Common myeloid progenitor, CD34-positive (primary cell): Measurements from ENCODE around the gene RNF212B.
A peak's percentile ranks its signal among the peaks of the same experiment; 100 is the strongest.

ENCODE experiments used
- CTCF ChIA-PET: fragments of 350-600 bp; sonication (Branson Sonifier 250); formaldehyde crosslinking; loops from one replicate; lab custom pipeline; 2021; ENCODE audit warnings: antibody characterized with exemption; lab: Charles Lee
- POLR2A ChIA-PET: fragments of 350-600 bp; sonication (Branson Sonifier 250); formaldehyde crosslinking; loops from one replicate; lab custom pipeline; 2021; ENCODE audit warnings: antibody characterized with exemption; lab: Charles Lee
- DNase-seq, 3 donors: peaks; one replicate each; pipeline versions ENCODE4 v3.0.0 to v3.0.0-alpha.2; 2013
- H3K27ac ChIP-seq, 2 experiments: 1 replicate in 1 of 2; 2 replicates in 1 of 2; pipeline ENCODE4 v1.7.0; 2013; ENCODE audit warnings: inconsistent platforms in 2 of 2, low read length in 2 of 2, mild to moderate bottlenecking in 2 of 2, low read depth in 1 of 2, moderate library complexity in 1 of 2; ENCODE audit not compliant: severe bottlenecking in 2 of 2, insufficient read depth in 1 of 2, poor library complexity in 1 of 2
- H3K27me3 ChIP-seq, 5 experiments: replicated peaks in 2 of 5; 1 replicate in 3 of 5; 2 replicates in 2 of 5; pipeline versions ENCODE4 v1.6.1 to v1.7.0; 2013; ENCODE audit warnings: low read length in 4 of 5, mild to moderate bottlenecking in 2 of 5, moderate library complexity in 2 of 5, inconsistent platforms in 1 of 5; ENCODE audit not compliant: insufficient read depth in 5 of 5, control insufficient read depth in 4 of 5
- H3K36me3 ChIP-seq, 4 experiments: 1 replicate in 2 of 4; 2 replicates in 2 of 4; pipeline versions ENCODE4 v1.6.1 to v1.7.0; 2013; ENCODE audit warnings: low read length in 3 of 4, control low read depth in 1 of 4, mild to moderate bottlenecking in 1 of 4; ENCODE audit not compliant: control insufficient read depth in 4 of 4, insufficient read depth in 4 of 4
- H3K4me1 ChIP-seq, 4 experiments: 1 replicate in 3 of 4; 2 replicates in 1 of 4; pipeline versions ENCODE4 v1.6.1 to v1.7.1; 2013; ENCODE audit warnings: low read length in 3 of 4, mild to moderate bottlenecking in 3 of 4, control low read depth in 1 of 4, inconsistent platforms in 1 of 4, moderate library complexity in 1 of 4; ENCODE audit not compliant: control insufficient read depth in 4 of 4, insufficient read depth in 4 of 4; ENCODE audit errors: control extremely low read depth in 1 of 4
- H3K4me3 ChIP-seq, 7 experiments: 1 replicate in 4 of 7; 2 replicates in 3 of 7; pipeline versions ENCODE4 v1.5.1 to v1.7.0; 2013; ENCODE audit warnings: mild to moderate bottlenecking in 7 of 7, low read length in 6 of 7, moderate library complexity in 6 of 7, inconsistent platforms in 2 of 7, low read depth in 2 of 7, control low read depth in 1 of 7; ENCODE audit not compliant: insufficient read depth in 4 of 7, control insufficient read depth in 1 of 7; ENCODE audit errors: extremely low read depth in 1 of 7
- H3K9me3 ChIP-seq, 5 experiments: 1 replicate in 4 of 5; 2 replicates in 1 of 5; pipeline versions ENCODE4 v1.6.1 to v1.7.1; 2013; ENCODE audit warnings: low read length in 4 of 5, mild to moderate bottlenecking in 2 of 5, inconsistent platforms in 1 of 5, low read depth in 1 of 5, moderate library complexity in 1 of 5; ENCODE audit not compliant: control insufficient read depth in 4 of 5, insufficient read depth in 2 of 5; ENCODE audit errors: control extremely low read depth in 1 of 5
- WGBS: methylation state at CpG from one replicate; pipeline ENCODE4 v1.1.5; 2013; ENCODE audit not compliant: insufficient coverage; 5-methylcytosine and 5-hydroxymethylcytosine counted together

RNF212B gene

GRCh38 chr14:23302290-23303225, 64.8 kb downstream of the RNF212B start, which contains the start of gene PPP1R3E:
Gene PPP1R3E, minus strand, starts transcription at chr14:23302859. Its CDS starts 283 bp downstream, at chr14:23302576.
- POLR2A ChIA-PET: interaction anchor here (1.3 to 3.7 kb wide), 4 partner anchors 15 to 77 kb away, joined by 5 to 38 read pairs (median 8); partner anchors contain the start of genes HOMEZ and PABPN1
- Histone ChIP-seq H3K9me3 (no peaks in the 10 kb centered on the region), H3K27me3 (no peaks in the 10 kb centered on the region), H3K36me3 (peaks cover 0 to 18% (median 7%) of the 10 kb centered on the region in 4 experiments), H3K4me1 (peaks cover 16 to 56% (median 46%) of the 10 kb centered on the region in 4 experiments), H3K27ac (peak within 1 kb of the TSS; percentile 47 to 84), H3K4me3 (peak within 1 kb of the TSS; percentile 72 to 95 (median 83))
- CTCF ChIA-PET: interaction anchor here (0.6 to 20.4 kb wide), 10 partner anchors 8 to 234 kb away, joined by 3 to 177 read pairs (median 13); partner anchors contain the start of genes HOMEZ and PABPN1
- WGBS: 1% methylated on average over 56 of the region's 81 CpGs
- DNase-seq: peak; percentile 78 to 89 (median 84)

- H3K27ac ChIP-seq: peak within 1 kb of the TSS; percentile 72 to 93
- H3K4me3 ChIP-seq: peak within 1 kb of the TSS; percentile 57 to 95 (median 77)
- H3K36me3 ChIP-seq: peaks cover 2 to 32% (median 21%) of the 10 kb centered on the region in 4 experiments
- 0% methylated on average over 17 of the region's 24 CpGs for WGBS
- H3K4me1 ChIP-seq: peaks cover 6 to 48% (median 37%) of the 10 kb centered on the region in 4 experiments
- H3K9me3 ChIP-seq: no peaks in the 10 kb centered on the region
- ChIA-PET POLR2A (interaction anchor here (0.6 to 2.8 kb wide), 3 partner anchors 15 to 37 kb away, joined by 3 to 13 read pairs (median 3); partner anchors contain the start of genes HOMEZ and PABPN1), CTCF (interaction anchor here (1.0 to 20.4 kb wide), 8 partner anchors 11 to 119 kb away, joined by 3 to 177 read pairs (median 3); partner anchors contain the start of gene PABPN1)
- peak; percentile 69 to 82 (median 74) for DNase-seq
- H3K27me3 ChIP-seq: no peaks in the 10 kb centered on the region
Observed at GRCh38 chr14:23306412-23307145, 68.8 kb downstream of the RNF212B start, which contains the start of gene BCL2L2. Gene BCL2L2, plus strand, starts transcription at chr14:23306833. Its CDS starts 935 bp downstream, at chr14:23307768.

GRCh38 chr14:23307146-23307530, 69.4 kb downstream of the RNF212B start:
- ChIA-PET CTCF (interaction anchor here (1.0 to 20.4 kb wide), 7 partner anchors 12 to 42 kb away, joined by 3 to 177 read pairs (median 3); partner anchors contain the start of gene PABPN1), POLR2A (interaction anchor here (0.6 to 2.8 kb wide), 3 partner anchors 14 to 38 kb away, joined by 3 to 13 read pairs (median 3); partner anchors contain the start of genes HOMEZ and PABPN1)
- no peak for DNase-seq
- Histone ChIP-seq H3K27ac (peak overlapping the region; percentile 72 to 93), H3K36me3 (peaks cover 2 to 36% (median 21%) of the 10 kb centered on the region in 4 experiments), H3K27me3 (no peaks in the 10 kb centered on the region), H3K9me3 (no peaks in the 10 kb centered on the region), H3K4me1 (peaks cover 6 to 45% (median 37%) of the 10 kb centered on the region in 4 experiments), H3K4me3 (peak overlapping the region; percentile 57 to 95 (median 77))
- WGBS: 30% methylated on average over 2 of the region's 5 CpGs

GRCh38 chr14:23307687-23308644, 70.2 kb downstream of the RNF212B start:
- ChIA-PET CTCF (interaction anchor here (0.5 to 20.4 kb wide), 7 partner anchors 12 to 43 kb away, joined by 3 to 177 read pairs (median 3); partner anchors contain the start of gene PABPN1), POLR2A (interaction anchor here (0.6 to 2.8 kb wide), 2 partner anchors 13 to 638 kb away, joined by 4 to 13 read pairs; partner anchors contain the start of gene PABPN1)
- Histone ChIP-seq H3K27me3 (no peaks in the 10 kb centered on the region), H3K9me3 (no peaks in the 10 kb centered on the region), H3K4me3 (peak overlapping the region in 5 of 7 experiments; percentile 57 to 95 (median 82)), H3K27ac (peak overlapping the region in 1 of 2 experiments; percentile 93), H3K4me1 (peaks cover 6 to 38% (median 33%) of the 10 kb centered on the region in 4 experiments), H3K36me3 (peaks cover 2 to 41% (median 21%) of the 10 kb centered on the region in 4 experiments)
- WGBS: 94% methylated on average over 16 of the region's 22 CpGs
- DNase-seq: no peak

- CTCF ChIA-PET: interaction anchor here (0.7 to 20.4 kb wide), 3 partner anchors 11 to 44 kb away, joined by 3 to 177 read pairs (median 3); partner anchors contain the start of gene PABPN1
- Histone ChIP-seq H3K4me3 (no peak overlapping the region), H3K9me3 (no peaks in the 10 kb centered on the region), H3K27ac (no peak overlapping the region), H3K4me1 (peaks cover 6 to 34% (median 29%) of the 10 kb centered on the region in 4 experiments), H3K36me3 (peaks cover 2 to 41% (median 21%) of the 10 kb centered on the region in 4 experiments), H3K27me3 (no peaks in the 10 kb centered on the region)
- WGBS: 92% methylated on average over 9 of the region's 17 CpGs
- DNase-seq: no peak
- POLR2A ChIA-PET: no interaction called here
Observed at GRCh38 chr14:23308721-23309445, 71.1 kb downstream of the RNF212B start.
